Stimulated activated CD8-positive, alpha-beta memory T cell treated with anti-CD3 and anti-CD28 coated beads, Interleukin-2, amount 100 ng/mL, for 48 hours (primary cell): ENCODE data around the gene MIPEP.
"Not testable (repeated sequence)": the region's sequence is repeated elsewhere in the genome, so short reads cannot be mapped to it uniquely, and the experiment has no call there.

Experiments
- DNase-seq, 2 donors: peaks; one replicate each; pipeline ENCODE4 v3.0.0-alpha.2; 2020; ENCODE audit warnings: low read depth in 2 of 2

Gene MIPEP

DNA sequence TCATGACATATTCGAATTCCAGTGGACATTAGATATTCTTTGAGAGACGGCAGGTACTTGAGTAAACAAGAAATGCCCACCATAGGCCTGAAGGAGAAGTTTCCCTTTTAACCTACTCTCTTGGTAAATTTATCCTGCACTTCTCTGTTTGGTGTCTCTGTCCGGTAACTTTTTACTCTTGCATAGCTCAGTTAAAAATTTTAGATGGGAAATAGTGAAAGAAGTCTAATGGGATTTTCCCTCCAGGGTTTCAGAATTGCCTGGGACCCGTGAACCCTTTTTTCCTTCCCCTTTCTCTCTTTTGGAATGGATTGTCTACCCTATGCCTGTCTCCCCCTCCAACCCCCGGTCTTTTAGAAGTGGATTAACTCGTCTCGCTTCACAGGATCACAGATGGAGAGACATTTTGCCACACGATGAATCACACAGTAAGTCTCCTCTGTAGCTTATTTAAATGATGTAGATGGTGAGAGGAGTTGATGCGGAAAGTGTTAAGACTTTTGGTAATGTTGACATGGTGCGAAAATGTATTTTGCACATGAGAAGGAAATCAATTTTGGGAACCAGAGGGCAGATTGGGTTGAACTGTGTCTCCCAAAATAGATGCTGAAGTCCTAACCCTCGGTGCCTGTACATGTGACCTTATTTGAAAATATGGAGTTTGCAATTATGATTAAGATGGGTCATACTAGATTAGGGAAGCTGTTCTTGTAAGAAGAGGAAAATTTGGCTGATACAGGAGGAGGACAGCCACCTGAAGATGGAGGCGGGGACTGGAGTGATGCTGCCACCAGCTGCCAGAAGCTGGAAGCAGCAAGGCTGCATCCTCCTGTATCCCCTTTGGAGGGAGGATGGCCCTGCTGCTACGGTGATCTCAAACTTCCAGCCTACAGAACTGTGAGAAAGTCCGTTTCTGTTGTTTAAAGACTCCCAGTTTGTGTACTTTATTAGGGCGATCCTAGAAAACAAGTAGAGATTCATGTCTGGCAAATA is 711 bp upstream of the MIPEP start:
- no peak for DNase-seq

GRCh38 chr13:23884361-23884760 is 4.8 kb downstream of the MIPEP start:
- DNase-seq, result not testable (repeated sequence)

GRCh38 chr13:23883255-23883654 is 5.9 kb downstream of the MIPEP start:
- no peak for DNase-seq

- DNase-seq, result not testable (repeated sequence)
These were observed 7.8 kb downstream of the MIPEP start for GRCh38 chr13:23881402-23881800.

DNA sequence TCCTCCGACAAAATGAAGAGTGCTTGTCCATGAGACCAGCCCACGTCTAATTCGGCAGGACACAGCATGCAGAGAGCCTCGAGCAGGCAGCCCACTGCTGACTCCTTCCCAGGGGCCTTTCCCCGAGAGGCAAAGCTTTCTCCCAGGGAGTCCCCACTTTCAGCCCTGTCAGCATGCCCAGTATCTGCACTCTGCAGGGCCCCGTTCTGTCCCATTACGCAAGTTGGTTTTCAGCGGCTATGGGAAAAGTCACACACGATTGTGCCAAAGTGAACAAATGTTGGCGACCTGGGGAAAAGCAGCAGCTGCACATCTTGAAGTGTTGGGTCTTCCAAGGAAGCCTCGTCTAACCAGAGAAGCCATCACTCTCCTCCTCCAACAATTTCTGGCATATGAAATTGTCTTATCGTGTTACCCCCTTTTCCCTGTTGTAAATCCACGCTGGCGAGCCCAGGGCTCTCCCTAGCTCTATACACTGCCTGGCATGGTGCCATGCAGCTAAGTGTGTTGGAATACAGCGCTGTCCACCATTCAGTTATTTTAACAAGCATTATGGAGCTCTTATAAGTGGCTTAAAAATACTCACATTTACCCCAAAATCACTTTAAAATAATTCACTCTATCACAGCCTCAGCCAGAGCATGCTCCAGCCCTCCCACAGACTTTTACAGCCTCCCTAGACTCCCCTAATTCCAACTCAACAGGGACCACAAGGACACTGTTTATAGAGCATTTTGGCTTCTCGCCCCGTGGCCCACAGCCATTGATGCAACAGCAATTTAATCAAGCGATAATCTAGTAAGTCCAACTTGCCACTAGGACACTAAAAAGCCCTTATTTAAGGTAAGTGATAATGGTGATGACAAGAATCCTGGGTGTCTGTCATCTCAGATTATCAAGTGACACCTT is 8.5 kb downstream of the MIPEP start:
- not testable (repeated sequence) for DNase-seq

DNA sequence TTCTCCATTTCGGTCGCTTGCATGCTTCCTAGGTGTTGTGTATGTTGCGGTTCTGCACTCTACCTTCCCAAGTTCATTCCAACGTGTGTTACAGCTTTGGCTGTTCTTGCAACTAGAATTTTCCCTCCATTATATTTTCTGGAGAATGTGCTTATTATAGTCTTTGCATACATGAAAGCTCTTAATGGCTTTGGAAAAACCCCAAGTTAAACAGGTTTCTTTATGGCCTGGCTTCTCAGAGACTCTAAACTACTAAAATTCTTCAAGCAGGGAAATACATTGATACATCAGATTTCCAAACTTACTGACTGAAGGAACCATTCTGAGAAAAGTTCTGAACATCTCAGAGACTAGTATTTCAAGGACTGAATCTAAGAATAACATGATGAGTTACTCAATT is 11.9 kb downstream of the MIPEP start:
- DNase-seq, result no peak

DNA sequence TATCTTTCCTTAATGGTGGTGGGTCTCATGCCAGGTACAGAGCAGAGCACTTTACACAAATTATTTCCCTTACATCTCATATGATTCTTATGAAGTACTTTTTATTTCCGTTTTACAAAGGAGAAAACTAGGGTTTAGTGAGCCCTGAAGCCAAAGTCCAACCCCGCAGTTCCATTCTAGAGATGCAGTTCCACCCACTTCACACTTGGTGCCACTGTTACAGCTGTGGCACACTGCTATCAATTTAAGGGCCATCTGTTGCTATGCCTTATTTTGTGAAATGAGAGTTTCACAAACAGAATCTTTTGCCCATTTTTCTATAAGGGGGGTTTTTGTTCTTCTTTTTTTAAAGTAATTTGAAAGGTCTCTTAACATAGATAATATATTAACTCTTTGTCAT is 12.9 kb downstream of the MIPEP start:
- no peak for DNase-seq

DNA sequence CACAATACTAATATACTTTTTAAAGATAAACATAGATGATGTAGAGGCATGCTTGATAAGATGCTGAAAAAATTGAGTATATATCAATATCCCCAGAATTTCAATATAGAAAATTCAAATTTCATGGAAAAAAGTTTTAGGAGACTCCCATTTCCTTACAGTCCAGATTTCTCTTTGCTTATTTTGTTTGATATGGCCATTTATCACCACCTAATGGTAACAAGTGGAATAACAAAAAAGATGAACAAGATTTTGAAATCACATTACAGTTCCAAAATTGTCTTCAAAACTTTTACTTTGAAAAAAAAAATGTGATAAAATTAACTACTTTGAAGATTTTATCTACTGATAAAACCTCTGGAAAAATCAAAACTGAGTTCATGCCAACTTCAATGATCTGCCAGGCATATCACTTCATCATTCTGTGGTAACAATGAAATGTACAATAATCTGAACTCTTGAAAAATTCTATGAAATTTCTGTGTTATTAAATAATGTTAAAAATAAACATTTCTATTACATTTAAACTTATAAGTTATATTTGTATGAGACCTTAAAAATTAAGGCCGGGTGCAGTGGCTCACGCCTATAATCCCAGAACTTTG is 17.5 kb downstream of the MIPEP start:
- DNase-seq, result no peak

DNA sequence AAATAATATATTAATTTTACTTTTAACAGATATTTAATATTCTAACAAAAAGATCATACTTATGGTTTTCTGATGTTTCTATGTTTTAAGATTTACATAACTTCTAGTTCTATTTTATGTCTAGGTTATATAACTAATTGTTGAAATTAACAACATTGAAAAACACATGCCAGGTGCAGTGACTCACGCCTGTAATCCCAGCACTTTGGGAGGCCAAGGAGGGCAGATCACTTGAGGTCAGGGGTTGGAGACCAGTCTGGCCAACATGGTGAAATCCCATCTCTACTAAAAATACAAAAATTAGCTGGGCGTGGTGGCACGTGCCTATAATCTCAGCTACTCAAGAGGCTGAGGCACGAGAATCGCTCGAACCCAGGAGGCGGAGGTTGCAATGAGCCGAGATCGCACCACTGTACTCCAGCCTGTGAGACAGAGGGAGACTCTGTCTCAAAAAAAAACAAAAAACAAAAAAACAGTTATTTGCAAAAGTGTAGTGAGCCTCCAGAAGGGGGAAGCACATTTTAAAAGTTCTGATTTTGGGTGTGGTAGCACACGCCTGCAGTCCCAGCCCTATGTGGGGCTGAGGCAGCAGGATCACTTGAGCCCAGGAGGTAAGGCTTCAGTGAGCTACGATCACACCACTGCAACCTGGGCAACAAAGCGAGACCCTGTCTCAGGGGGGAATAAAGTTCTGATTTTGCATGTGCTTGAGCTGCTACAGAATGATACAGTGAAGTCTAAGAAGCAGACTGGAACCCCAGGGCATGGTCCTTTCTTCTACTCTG is 18.7 kb downstream of the MIPEP start:
- DNase-seq, result no peak

DNA sequence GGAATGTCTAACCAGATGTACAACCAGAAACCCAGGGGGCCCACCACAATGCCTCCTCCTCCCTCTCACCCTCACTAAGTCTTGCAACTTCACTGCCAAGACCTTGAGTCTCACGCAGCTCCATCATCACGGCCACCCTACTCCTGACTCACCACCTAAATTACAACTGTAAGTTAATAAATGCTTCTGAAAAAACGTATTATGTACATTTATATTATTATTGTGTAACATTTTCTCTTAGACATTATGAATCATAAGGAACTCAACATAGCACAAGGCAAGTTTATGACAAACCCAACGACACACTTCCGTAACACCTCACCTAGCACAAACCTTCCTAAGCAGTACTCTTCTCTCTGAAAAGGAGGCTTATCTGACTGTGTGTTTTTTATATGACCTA is 20.7 kb downstream of the MIPEP start:
- DNase-seq, result no peak

- no peak for DNase-seq
These were observed 22.1 kb downstream of the MIPEP start for GRCh38 chr13:23867027-23867491.

DNA sequence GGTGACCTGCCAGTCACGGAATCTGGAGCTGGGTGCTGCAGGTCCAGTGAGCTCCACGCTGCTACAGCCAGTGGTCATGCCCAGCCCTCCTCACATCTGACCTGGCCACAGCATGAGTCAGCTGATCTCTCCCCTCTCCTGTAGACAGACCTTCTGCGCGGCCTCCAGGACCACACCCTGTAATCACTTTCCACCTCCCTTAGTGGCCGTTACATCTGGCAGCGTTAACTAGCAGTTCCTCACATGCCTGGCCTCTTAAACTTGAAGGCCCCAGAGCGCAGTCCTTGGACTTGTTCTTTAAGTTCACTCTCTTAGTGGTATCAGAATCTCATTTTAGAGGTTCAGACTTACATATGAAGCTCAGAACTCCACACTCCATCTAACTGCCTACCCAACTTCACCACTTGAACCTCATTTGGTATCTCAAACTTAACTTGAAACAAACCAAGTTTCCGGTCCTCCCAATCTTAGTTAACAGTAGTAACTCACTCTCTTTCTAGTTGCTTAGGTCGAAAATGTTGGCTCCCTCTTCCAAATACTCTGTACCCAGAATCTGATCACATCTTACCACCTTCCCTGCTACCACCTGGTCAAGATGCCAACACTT is 22.7 kb downstream of the MIPEP start:
- DNase-seq, result no peak

DNA sequence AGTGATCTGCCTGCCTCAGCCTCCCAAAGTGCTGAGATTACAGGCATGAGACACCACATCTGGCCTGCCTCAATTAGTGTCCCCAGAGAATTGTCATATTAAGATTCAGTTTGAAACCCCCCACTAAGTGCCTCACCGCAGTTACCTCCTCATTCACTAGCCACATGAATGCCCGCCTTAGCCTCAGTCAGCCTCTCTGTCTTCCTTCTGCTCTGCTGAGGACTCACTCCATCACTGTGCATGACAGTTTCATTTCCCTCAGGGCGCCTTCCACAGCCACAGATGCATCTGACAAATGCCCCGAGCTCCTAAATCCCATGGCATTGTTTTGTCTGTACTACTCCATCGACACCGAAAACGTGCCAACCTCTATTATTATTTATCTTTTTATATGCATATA is 23.3 kb downstream of the MIPEP start:
- DNase-seq, result no peak

DNA sequence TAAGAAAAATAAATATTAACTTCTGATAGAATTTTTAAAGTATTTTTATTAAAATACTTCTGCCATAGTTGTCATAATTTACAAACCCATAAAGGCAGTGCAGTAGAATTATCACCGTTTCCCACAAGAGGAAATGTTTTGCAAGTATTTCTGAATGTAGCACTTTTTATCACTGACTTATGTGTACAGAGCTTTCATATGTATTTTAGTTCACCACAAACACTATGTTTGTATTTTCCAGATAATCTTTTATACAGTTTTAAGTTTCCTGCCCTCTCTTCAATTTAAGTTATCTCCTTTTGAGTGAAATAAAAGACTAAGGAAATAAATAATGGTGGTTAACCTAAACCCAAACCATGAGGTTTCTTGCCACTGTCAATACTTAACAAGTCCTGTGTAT is 24.2 kb downstream of the MIPEP start:
- no peak for DNase-seq

GRCh38 chr13:23861310-23861709 is 27.9 kb downstream of the MIPEP start:
- DNase-seq, result no peak

GRCh38 chr13:23859904-23860303 is 29.3 kb downstream of the MIPEP start:
- no peak for DNase-seq

DNA sequence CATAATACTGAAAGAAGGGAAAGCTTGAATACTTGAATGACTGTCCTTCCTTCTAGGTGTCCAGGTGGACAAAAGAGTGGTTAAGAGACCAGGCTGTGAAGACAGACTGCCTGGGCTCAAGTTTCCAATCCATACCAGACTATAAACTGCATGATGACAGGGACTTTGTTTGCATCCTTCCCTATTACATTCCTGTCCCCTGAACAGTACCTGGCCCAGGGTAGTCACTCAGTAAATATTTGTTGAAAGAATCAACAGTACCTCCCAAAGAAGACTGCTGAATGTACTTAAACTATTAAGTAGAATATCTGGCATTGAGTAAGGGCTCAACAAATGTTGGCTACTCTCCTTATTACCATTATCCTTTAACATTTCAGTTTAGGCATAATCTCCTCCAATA is 29.7 kb downstream of the MIPEP start:
- no peak for DNase-seq

- DNase-seq, result no peak
These were observed 30.7 kb downstream of the MIPEP start for GRCh38 chr13:23858546-23858945.

DNA sequence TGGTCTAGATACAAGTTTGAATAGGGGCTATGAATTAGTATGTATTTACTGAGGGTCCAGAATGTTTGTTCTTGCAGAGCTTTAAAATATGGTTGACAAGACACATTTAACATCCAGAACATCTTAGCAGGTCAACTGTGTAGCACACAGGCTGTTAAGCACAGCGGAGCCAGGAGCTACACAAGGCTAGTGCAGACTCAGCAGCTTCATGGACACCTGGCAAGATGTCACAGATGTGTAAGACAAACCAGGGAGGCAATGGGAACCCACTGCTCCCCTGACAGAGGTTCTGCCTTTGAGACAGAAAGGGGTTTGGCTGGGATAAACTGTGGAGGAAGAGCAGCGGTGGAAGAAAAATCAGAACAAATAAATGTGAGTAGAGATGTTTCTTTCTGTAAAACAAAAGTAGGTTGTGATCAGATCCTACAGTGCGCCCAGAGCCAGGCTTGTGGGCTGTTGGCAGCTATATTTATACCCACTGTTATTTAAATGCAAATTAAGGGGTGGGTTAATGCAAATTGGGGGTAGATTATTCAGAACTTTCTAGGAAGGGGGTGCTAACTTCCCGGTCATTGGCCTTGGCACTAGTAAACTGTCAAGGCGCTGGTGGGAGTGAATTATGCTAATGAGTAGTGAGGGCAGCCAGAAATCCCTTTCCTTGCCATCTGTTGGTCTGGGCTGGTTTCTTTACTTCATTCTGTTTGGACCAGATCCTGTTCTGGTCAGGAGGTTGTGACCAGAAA is 33.0 kb downstream of the MIPEP start:
- no peak for DNase-seq

DNA sequence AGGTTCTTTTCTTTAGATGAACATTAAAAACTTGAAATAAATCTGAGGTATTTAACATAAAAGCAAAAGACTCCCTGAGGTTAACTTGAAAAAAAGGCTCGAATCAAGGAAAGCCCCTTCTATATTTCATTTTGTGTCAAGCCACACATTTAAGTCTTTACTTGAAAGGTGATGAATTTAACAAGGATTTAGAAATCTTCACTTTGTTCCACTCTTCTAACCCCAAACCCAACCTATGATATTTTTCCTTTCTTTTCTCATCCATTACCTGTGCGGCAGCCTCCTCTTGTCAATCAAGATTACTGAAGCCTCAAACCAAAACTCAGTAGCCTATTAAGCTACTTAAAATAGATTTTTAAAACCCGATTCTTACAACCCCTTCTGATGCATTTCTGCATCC is 33.8 kb downstream of the MIPEP start:
- DNase-seq, result no peak
